Measurements from ENCODE around the gene MYL3. TPM values are rescaled to one million over a fixed set of nuclear protein-coding genes. Genes with fewer than 3 reads are reported as not detected.
"Not testable (repeated sequence)": the region's sequence is repeated elsewhere in the genome, so short reads cannot be mapped to it uniquely, and the experiment has no call there.

MYL3 gene
- 10 to 100 TPM in 1 of 7 donors, 1 to 10 TPM in 6; 2.6 to 10.8 (median 4.3) TPM for total RNA-seq
- polyA plus RNA-seq, result 1 to 10 TPM in 1 of 2 donors, under 1 TPM in 1; 0.63 to 2.9 TPM
- long read RNA-seq, donor 1, partial matches to known transcripts, result 2 of 12 reads
- long read RNA-seq, donor 1, other reads (novel, unspliced or antisense), result 10 of 12 reads
- long read RNA-seq, donor 2, result 0 reads
- long read RNA-seq, donor 3, partial matches to known transcripts, result 2 of 5 reads
- long read RNA-seq, donor 3, other reads (novel, unspliced or antisense), result 3 of 5 reads

GRCh38 chr3:46863261-46863782 lies at the start of gene MYL3:
TSS of gene MYL3 (minus strand) at chr3:46863444. CDS start at chr3:46863390, 54 bp downstream.
- H3K27ac ChIP-seq, result no peak within 1 kb of the TSS
- DNase-seq, result peak in 4 of 5 donors; percentile 3 to 21 (median 9)
- WGBS, 3 donors, result 72 to 86% (median 83%) methylated on average over 7 of the region's 7 CpGs
- H3K27me3 ChIP-seq, result no peaks in the 10 kb centered on the region
- peaks cover 20% of the 10 kb centered on the region for H3K4me1 ChIP-seq (ENCODE audit: insufficient read depth)
- intact Hi-C loops (cut with DNase I), result no loop called here
- TF ChIP-seq POLR2A (IDR thresholded peaks at IDR 0.05) (no peak), EP300 (IDR thresholded peaks at IDR 0.05) (no peak), CTCF (IDR thresholded peaks at IDR 0.05) (no peak)
- H3K36me3 ChIP-seq, result no peaks in the 10 kb centered on the region
- no peaks in the 10 kb centered on the region for H3K9me3 ChIP-seq
- no peak within 1 kb of the TSS for H3K4me3 ChIP-seq

GRCh38 chr3:46912986-46913385 lies 49.7 kb upstream of the MYL3 start:
- TF ChIP-seq EP300 (IDR thresholded peaks at IDR 0.05) (no peak), CTCF (IDR thresholded peaks at IDR 0.05) (no peak), POLR2A (IDR thresholded peaks at IDR 0.05) (no peak)
- H3K9me3 ChIP-seq, result no peaks in the 10 kb centered on the region
- intact Hi-C loops (cut with DNase I), result no loop called here
- H3K4me1 ChIP-seq (ENCODE audit: insufficient read depth), result peaks cover 15% of the 10 kb centered on the region
- DNase-seq, result no peak
- H3K27ac ChIP-seq, result no peak overlapping the region
- 93 to 97% (median 97%) methylated on average over 3 of the region's 3 CpGs for WGBS, 3 donors
- no peaks in the 10 kb centered on the region for H3K36me3 ChIP-seq
- no peaks in the 10 kb centered on the region for H3K27me3 ChIP-seq
- H3K4me3 ChIP-seq, result no peak overlapping the region

- H3K9me3 ChIP-seq; H3K4me3 ChIP-seq; H3K27ac ChIP-seq; H3K27me3 ChIP-seq; H3K36me3 ChIP-seq; intact Hi-C loops (cut with DNase I): not testable (repeated sequence)
- peaks cover 15% of the 10 kb centered on the region for H3K4me1 ChIP-seq (ENCODE audit: insufficient read depth)
- DNase-seq, result peak in 1 of 5 donors; percentile 18
- WGBS, 3 donors, result 79 to 83% (median 80%) methylated on average over 10 of the region's 10 CpGs
These were observed 47.7 kb upstream of the MYL3 start for GRCh38 chr3:46910914-46911313.

- no peaks in the 10 kb centered on the region for H3K9me3 ChIP-seq
- H3K27me3 ChIP-seq, result no peaks in the 10 kb centered on the region
- peaks cover 15% of the 10 kb centered on the region for H3K4me1 ChIP-seq (ENCODE audit: insufficient read depth)
- intact Hi-C loops (cut with DNase I), result no loop called here
- no peaks in the 10 kb centered on the region for H3K36me3 ChIP-seq
- no peak overlapping the region for H3K4me3 ChIP-seq
- peak in 2 of 5 donors; percentile 17 to 31 for DNase-seq
- TF ChIP-seq EP300 (IDR thresholded peaks at IDR 0.05), result no peak
- TF ChIP-seq CTCF (IDR thresholded peaks at IDR 0.05), result no peak
- TF ChIP-seq POLR2A (IDR thresholded peaks at IDR 0.05), result no peak
- H3K27ac ChIP-seq, result no peak overlapping the region
- WGBS, 3 donors, result 72 to 78% (median 75%) methylated on average over 6 of the region's 6 CpGs
These were observed 47.0 kb upstream of the MYL3 start for GRCh38 chr3:46910166-46910760.
